Activated effector memory CD4-positive, alpha-beta T cell treated with anti-CD3 and anti-CD28 coated beads, Interleukin-2, amount 50 U/mL, for 16 hours (primary cell): Measurements from ENCODE around the gene TIMM17B.
"Not testable (repeated sequence)": the region's sequence is repeated elsewhere in the genome, so short reads cannot be mapped to it uniquely, and the experiment has no call there.

Source experiments
- DNase-seq: peaks from one replicate; pipeline ENCODE4 v3.0.0-alpha.2; 2020

Gene TIMM17B

DNA sequence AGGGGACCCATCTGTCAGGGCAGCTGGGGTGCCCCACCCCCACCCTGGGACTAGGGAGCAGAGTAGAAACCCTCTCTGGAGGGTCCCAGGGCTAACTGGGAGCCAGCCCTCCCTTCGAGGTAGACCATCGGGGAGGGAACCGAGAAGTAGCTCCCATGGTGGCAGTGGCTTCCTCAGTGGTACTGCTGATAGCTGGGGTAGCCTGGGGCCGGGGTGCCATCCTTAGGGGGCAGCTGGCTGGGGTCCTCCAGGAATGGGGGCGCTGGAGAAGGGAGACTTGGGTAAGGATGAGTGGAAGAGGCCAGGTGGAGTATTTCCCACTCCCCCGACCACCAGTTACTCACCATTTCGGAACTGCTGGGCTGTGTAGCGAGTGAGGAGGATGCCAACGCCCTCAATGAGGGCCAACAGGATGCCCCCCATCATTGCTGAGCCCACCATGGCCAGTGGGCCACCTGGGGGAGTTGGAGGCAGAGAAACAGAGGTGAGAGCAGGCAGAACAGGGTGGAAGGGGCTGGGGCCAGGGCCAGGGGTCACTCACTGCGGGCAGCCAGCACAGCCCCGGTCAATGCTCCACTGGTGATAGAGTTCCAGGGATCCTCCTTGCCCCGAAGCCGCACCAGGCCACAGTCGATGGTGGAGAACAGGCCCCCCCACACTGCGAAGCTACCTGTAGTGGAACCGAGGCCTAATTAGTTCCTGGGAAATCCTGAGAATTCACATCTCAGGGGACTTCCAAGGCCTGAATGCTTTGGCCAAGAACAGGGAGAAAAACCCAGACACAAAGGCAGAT lies 3.8 kb downstream of the TIMM17B start:
- DNase-seq, result no peak

- DNase-seq, result no peak
Observed at GRCh38 chrX:48892896-48893295, 4.7 kb downstream of the TIMM17B start.

DNA sequence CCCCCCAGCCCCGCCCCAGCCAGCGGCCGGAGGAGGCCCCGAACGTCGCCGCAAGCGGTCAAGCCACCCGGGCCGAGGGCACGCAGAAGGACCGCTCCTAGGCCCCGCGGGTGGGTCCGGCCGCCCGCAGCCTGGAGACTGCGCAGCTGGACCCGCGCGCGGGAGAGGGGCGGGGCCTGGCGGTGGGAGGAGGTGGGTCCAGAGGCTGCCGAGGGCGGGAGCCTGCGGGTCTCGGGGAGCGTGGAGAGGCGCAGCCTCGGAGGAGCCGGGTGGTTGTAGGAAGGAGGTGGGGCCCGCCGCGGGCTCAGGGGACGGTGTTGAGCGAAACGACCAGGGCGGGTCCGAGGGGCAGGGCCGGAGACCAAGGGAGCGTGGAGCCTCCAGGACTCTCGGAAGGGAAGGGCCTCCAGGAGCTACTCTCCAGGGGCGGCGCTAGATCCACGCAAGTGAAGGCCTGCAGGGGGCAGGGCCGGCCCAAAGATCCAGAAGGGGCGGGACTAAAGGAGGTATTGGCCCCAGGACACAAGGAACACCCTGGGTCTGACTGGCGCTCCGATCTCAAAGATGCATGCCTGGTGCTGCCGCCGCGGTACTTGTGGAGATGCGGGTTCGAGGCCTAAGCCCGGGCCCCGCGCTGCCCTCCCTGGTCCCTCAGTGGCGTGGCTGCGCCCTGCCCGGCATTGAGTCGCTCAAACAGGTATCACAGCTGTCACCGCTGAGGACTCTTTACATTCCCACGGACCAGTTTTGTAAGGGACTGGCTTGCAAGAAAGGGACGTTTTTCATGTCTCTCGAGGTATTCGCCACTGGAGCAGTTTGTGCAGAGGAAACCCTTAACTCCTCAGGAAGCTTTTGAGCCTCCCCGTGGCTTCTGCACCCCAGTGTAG lies 5.9 kb downstream of the TIMM17B start:
- peak; percentile 91 for DNase-seq

DNA sequence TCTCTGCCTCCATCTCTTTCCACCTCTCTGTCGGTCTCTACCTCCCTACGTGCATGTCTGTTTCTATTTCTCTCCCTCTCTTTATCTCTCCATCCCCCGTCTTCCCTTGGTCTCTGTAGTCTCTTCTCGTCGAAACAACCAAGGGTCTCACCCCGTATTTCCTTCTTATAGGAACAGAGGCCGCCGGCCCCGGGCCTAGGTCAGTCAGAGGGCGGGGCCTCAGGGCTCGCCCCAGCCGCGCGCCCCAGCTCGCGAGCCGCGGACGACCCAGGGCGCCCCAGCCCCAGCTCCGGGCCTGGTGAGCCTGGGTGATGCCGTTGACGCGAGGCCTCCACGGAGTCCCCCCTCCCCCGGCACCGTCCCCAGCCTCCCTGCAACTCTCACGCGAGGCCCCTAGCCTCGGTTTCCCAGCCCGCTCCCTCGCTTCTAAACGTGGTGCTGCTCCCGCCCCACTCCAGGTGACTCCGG lies 6.6 kb downstream of the TIMM17B start:
- peak; percentile 70 for DNase-seq

DNA sequence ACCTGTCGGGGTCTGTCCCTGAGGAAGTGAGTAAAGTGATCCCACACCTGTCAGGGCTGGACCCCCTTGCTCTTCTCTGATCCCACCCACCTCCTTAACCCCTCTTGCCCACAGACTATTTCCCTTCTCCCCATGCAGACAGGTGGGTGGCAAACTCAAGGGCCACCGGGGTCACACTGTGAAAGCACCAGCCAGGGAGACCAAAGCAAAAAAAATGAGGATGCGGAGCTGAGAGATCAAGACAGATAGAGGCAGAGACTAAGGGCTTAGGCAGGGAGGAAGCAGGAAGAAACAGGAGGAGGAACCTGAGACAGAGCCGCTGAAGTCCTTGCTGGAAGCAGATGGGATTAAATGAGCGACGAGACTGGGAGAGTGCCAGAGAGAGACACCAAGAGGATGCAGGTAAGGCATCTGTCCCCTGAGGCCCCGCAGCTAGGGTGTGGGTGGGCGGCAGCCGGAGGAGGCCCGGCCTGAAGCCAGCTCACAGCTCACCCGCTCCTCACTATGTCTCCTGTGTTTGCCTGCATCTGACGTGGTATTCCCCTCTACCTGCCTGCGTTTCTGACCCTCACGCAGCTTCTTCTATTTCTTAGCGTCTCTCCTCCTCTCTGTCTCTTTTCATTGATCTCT lies 7.2 kb downstream of the TIMM17B start:
- no peak for DNase-seq

DNA sequence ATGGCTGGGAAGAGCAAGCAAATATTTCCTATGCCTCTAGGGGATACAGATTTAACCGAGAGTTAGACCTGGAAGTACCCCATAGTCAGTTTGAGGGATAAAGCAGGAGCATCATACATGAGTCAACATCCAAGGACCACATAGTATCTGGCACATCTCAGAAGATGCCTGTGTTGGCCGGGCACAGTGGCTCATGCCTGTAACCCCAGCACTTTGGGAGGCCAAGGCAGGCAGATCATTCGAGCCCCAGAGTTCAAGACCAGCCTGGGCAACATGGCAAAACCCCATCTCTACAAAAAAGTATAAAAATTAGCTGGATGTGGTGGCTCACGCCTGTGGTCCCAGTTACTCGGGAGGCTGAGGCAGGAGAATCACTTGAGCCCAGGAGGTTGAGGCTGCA lies 11.0 kb downstream of the TIMM17B start:
- not testable (repeated sequence) for DNase-seq

GRCh38 chrX:48883729-48884128 lies 13.8 kb downstream of the TIMM17B start:
- DNase-seq, result no peak

DNA sequence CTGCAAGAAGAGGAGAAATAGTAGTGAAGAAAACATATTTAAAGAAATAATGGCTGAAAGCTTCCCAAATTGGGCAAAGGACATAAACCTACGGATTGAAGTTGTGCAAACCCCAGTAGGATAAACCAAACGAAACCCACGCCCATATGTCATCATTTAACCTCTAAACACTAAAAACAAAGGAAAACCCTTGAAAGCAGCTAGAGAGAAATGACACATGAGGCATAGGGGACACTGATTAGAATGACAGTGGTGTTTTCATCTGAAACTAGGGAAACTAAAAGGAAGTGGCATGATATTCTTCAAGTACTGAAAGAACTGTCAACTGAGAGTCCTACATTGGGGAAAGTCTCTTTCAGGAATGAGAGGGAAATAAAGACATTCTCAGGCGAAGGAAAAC lies 20.6 kb downstream of the TIMM17B start:
- not testable (repeated sequence) for DNase-seq

DNA sequence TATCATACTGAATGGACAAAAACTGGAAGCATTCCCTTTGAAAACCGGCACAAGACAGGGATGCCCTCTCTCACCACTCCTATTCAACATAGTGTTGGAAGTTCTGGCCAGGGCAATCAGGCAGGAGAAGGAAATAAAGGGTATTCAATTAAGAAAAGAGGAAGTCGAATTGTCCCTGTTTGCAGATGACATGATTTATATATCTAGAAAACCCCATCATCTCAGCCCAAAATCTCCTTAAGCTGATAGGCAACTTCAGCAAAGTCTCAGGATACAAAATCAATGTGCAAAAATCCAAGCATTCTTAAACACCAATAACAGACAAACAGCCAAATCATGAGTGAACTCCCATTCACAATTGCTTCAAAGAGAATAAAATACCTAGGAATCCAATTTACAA lies 25.6 kb downstream of the TIMM17B start:
- not testable (repeated sequence) for DNase-seq

GRCh38 chrX:48864210-48864609 lies 33.4 kb downstream of the TIMM17B start:
- DNase-seq, result no peak

DNA sequence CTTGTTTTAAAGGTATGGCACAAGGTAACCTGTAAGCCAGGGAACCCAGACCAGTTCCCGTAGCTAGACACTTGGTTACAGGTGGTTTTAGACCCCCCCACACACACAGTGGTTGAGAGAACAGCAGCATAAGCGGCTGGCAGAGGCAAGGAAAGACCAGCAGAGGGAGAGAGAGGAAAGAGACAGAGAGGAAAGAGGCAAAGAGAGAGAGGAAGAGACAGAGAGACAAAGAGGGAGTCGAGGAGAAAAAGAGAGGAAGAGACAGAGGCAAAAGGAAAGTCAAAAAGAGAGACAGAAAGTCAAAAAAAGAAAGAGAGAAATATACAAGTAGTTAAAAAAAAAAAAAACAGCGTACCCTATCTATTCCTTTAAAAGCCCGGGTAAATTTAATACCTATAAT lies 42.7 kb downstream of the TIMM17B start:
- DNase-seq, result no peak

- DNase-seq, result not testable (repeated sequence)
Observed at GRCh38 chrX:48854121-48854804, 43.3 kb downstream of the TIMM17B start.

GRCh38 chrX:48853494-48853893 lies 44.1 kb downstream of the TIMM17B start:
- DNase-seq, result not testable (repeated sequence)

GRCh38 chrX:48852857-48853256 lies 44.7 kb downstream of the TIMM17B start:
- DNase-seq, result no peak

DNA sequence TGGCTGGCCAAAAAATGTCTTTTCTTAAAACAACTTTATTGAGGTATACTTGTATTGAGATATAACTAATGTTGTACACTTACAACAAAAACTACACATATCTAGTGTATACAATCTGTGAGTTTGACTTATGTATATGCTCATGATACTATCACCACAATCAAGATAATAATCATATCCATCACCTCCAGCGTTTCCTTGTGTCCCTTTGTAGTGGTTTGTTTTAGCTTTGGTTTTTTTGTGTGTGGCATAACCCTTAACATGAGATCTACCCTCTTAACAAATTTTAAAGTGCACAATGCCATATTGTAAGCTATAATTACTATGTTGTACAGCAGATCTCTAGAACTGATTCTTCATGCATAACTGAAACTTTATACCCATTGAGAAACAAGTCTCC lies 48.7 kb downstream of the TIMM17B start:
- no peak for DNase-seq
